HG03432 (cell line): Measurements from ENCODE around the gene ASGR2.

Experiments
- ATAC-seq: cut with Tn5 transposase; IDR thresholded peaks from one replicate; pipeline ENCODE4 v1.9.1; 2021; ENCODE audit warnings: mild to moderate bottlenecking, moderate library complexity; ENCODE audit not compliant: unreplicated experiment

ASGR2 gene

DNA sequence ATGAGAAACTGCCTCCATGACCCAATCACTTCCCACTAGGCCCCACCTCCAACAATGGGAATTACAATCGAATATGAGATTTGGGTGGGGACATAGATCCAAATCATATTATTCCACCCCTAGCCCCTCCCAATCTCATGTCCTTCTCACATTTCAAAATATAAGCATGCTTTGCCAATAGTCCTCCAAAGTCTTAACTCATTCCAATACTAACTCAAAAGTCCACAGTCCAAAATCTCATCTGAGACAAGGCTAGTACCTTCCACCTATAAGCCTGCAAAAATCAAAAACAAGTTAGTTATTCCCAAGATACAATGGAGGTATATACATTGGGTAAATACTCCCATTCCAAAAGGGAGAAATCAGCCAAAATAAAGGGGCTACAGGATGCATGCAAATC lies 47.4 kb downstream of the ASGR2 start:
- no peak for ATAC-seq

DNA sequence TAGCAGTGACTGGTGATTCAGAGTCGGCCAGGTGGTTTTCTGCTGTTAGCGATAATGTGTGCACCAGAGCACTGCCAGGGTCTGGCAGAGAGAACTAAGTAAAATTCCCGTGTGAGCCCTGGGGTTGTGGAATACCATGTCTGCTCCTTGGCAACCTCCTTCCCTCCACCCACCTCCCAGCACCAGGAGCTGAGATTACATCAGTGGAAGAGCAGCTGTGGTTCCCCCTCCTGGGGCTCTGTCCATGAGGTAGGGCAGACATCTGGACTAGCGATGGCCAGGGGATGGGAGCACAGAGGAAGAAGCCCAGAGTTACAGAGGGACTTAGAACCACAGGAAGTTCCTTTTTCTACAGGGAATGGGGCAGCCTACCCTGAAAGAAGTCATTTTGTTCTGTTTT lies 50.4 kb downstream of the ASGR2 start:
- ATAC-seq: no peak

DNA sequence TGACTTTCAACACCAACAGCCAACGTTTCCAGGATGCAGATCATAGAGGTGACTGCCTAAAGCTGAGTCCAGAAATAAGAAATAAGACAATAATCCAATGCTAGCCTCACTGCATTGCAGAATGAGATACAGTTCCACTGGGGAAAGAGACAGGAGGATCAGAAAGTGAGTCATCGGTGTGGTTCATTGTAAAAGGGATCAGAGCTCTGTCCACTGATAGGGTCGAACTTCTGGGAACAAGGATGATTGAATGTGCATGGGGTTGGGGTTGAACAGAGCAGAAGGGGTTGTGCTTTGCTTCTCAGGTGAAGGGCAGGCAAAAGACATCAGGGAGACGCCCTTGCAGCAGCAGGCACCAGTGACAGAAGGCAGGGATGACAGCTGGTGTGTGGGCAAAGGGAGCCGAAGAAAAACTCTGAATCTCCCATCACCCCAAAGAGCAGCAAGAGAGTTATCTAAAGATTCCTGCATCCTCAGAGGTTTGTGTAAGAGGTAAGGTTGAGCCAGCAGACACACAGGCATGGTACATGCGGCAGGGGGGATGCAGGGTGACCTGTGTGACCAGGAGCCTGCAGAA lies 51.0 kb downstream of the ASGR2 start:
- no peak for ATAC-seq

DNA sequence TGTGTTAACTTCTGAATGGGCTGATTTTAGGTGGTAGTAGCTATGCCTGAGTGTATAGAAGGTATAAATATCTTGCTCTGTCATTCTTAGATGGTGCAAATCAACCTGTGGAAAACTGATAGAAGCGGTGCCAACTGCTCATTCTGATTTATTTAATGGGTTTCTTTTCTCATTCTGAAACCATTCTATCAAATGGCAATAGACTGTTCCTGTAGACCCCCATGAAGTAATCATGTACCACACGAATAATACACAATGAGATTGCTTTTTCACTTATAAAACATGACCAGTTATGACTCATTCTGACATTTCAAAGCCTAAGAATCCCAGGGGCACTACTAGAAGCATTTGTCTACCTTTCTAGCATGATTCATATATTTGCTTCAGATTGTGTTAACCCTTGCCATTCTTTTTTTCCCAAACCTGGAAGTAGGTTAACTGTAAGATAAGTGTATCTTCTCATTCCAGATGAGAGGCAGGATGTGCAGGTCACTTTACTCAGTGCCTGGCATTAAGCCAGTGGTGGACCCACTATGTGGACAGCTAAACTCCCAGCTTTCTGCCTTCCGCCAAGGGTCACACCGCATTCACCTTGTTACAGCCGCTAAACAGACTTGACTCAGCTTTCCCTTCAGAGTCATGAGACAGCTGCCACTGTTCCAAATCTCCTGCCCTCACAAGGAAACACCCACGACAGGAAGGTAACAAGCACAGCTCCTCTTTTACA lies 54.3 kb downstream of the ASGR2 start:
- ATAC-seq: no peak

DNA sequence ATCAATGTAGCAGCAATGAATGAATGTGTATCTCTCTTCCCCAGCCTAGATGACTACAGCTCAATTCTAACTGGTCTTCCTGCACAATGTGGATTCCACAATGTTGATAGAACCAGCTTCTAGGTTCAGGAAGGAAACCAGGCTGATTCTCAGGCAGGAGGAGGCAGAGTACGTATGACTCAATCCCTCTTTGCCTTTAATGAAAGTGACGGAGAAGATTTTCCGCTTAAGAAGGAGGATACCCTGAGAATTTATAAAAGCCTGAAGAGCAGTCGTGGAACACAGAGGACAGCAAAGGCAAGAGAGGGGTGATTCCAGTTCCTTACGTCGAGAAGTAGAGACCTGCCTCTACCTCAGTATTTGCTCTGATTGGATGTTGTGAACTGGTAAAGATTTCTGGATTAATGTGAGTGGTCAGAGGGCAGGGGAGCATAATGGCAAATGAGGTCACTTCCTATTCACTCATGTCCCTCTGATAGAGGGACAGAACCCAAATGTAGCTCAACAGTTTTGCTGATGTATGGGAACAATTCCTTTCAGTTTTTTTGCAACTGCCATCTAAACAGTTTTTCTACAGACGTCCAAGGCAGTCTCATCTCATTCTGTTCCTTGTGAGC lies 55.7 kb downstream of the ASGR2 start:
- no peak for ATAC-seq

DNA sequence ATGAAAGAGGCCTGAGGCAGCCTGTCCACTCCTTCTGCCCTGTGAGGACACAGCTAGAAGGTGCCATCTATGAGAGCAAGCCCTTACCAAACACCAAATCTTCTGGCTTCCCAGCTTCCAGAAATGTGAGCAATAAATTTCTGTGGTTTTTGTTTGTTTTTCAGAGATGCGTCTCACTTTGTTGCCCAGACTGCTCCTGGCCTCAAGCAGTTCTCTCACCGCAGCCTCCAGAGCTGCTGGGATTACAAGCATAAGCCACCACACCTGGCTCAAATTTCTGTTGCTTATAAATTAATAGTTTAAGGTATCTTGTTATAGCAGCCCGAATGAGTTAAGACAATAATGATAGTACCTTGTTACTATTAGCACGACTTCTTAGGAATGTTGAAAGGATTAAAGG lies 58.2 kb downstream of the ASGR2 start:
- ATAC-seq: no peak
